Coronary artery (tissue), 2 donors: ENCODE measurements around the gene LSM12.

Source experiments
- DNase-seq: peaks from one replicate; pipeline ENCODE4 v3.0.0-alpha.2; 2017; ENCODE audit warnings: low spot score
- H3K27ac ChIP-seq, 2 donors: fragments of 200-600 bp; sonication (generic); one replicate each; pipeline ENCODE4 v1.5.1; 2016 to 2019
- H3K4me3 ChIP-seq: fragments of 200-600 bp; sonication (generic); 2 replicates; pipeline ENCODE4 v1.5.1; 2016; ENCODE audit warnings: mild to moderate bottlenecking, moderate library complexity
- CTCF ChIP-seq: fragments of 200-600 bp; sonication (generic); IDR thresholded peaks from one replicate; pipeline ENCODE4 v1.5.1; 2019; ENCODE audit warnings: antibody characterized with exemption

LSM12 gene

GRCh38 chr17:44074911-44075285 is 8.4 kb upstream of the LSM12 start:
- TF ChIP-seq CTCF: no peak

GRCh38 chr17:44074231-44074910 is 7.9 kb upstream of the LSM12 start:
- TF ChIP-seq CTCF: no peak
- no peak for DNase-seq
- H3K27ac ChIP-seq: no peak overlapping the region
- no peak overlapping the region for H3K4me3 ChIP-seq

More at GRCh38 chr17:44074911-44075285, 8.4 kb upstream of the LSM12 start:
- Histone ChIP-seq H3K4me3 (no peak overlapping the region), H3K27ac (no peak overlapping the region)
- no peak for DNase-seq

- peak overlapping the region in 1 of 2 donors; percentile 95 for H3K27ac ChIP-seq
- no peak for DNase-seq
- TF ChIP-seq CTCF: no peak
- peak overlapping the region; percentile 79 for H3K4me3 ChIP-seq
Observed at GRCh38 chr17:44071772-44072171, 5.3 kb upstream of the LSM12 start.

GRCh38 chr17:44071198-44071520 is 4.7 kb upstream of the LSM12 start:
- peak overlapping the region; percentile 79 for H3K4me3 ChIP-seq
- TF ChIP-seq CTCF: no peak
- H3K27ac ChIP-seq: peak overlapping the region; percentile 79 to 95
- no peak for DNase-seq

GRCh38 chr17:44070455-44071197 is 4.2 kb upstream of the LSM12 start, which contains the start of gene G6PC3:
G6PC3 (plus strand) TSS chr17:44070735; CDS start chr17:44070966, 231 bp downstream.
- peak within 1 kb of the TSS; percentile 79 for H3K4me3 ChIP-seq
- peak; percentile 98 for DNase-seq
- peak within 1 kb of the TSS; percentile 79 to 95 for H3K27ac ChIP-seq
- no peak for TF ChIP-seq CTCF

- Histone ChIP-seq H3K27ac (peak overlapping the region; percentile 57 to 95), H3K4me3 (peak overlapping the region; percentile 79)
- DNase-seq: no peak
- TF ChIP-seq CTCF: no peak
Observed at GRCh38 chr17:44069974-44070454, 3.5 kb upstream of the LSM12 start.

GRCh38 chr17:44067545-44067940 is 1.1 kb upstream of the LSM12 start:
- no peak for TF ChIP-seq CTCF
- no peak for DNase-seq
- H3K4me3 ChIP-seq: no peak overlapping the region
- no peak overlapping the region for H3K27ac ChIP-seq
